ENCODE results near the gene LEMD1.

The LEMD1 gene

GRCh38 chr1:205444931-205445645 is 23.2 kb upstream of the LEMD1 start:
- Histone ChIP-seq H3K36me3 (replicated peaks; ENCODE audit: insufficient read depth, low read length) (no peaks in the 10 kb centered on the region), H4K20me1 (ENCODE audit: insufficient read depth, low read length) (no peaks in the 10 kb centered on the region), H3K9ac (ENCODE audit: low read length) (no peak overlapping the region), H3K4me3 (ENCODE audit: low read length) (no peak overlapping the region), H3K79me2 (ENCODE audit: low read length) (no peaks in the 10 kb centered on the region), H3K9me2 (replicated peaks; ENCODE audit: insufficient read depth, low read length) (no peaks in the 10 kb centered on the region), H3K4me2 (ENCODE audit: low read depth, low read length) (no peak overlapping the region), H2AFZ (ENCODE audit: low read length) (no peak overlapping the region), H3F3A (ENCODE audit: insufficient read depth, low read length) (peaks cover 23% of the 10 kb centered on the region), H3K9me3 (replicated peaks; ENCODE audit: insufficient read depth, low read length) (no peaks in the 10 kb centered on the region), H3K27me3 (replicated peaks; ENCODE audit: insufficient read depth, low read length) (no peaks in the 10 kb centered on the region), H3K27ac (ENCODE audit: low read length) (no peak overlapping the region), H3K4me1 (ENCODE audit: low read length) (peaks cover 26% of the 10 kb centered on the region)
- TF ChIP-seq EZH2 (optimal IDR thresholded peaks at IDR 0.05; ENCODE audit: low read depth, low read length), result no peak
- TF ChIP-seq CTCF (IDR thresholded peaks at IDR 0.05; ENCODE audit: low read length), result no peak
- TF ChIP-seq EZH2phosphoT487 (IDR thresholded peaks at IDR 0.05; ENCODE audit: low read length), result no peak
- DNase-seq, result no peak

- no peak overlapping the region for H2AFZ ChIP-seq (ENCODE audit: low read length)
- H3K27ac ChIP-seq (ENCODE audit: low read length), result no peak overlapping the region
Measured at GRCh38 chr1:205444300-205444930, 22.6 kb upstream of the LEMD1 start.

GRCh38 chr1:205443585-205444299 is 21.9 kb upstream of the LEMD1 start:
- Histone ChIP-seq H4K20me1 (ENCODE audit: insufficient read depth, low read length) (no peaks in the 10 kb centered on the region), H3F3A (ENCODE audit: insufficient read depth, low read length) (peaks cover 29% of the 10 kb centered on the region), H3K27me3 (replicated peaks; ENCODE audit: insufficient read depth, low read length) (no peaks in the 10 kb centered on the region), H3K9me3 (replicated peaks; ENCODE audit: insufficient read depth, low read length) (no peaks in the 10 kb centered on the region), H3K4me3 (ENCODE audit: low read length) (no peak overlapping the region), H3K9me2 (replicated peaks; ENCODE audit: insufficient read depth, low read length) (no peaks in the 10 kb centered on the region), H3K36me3 (replicated peaks; ENCODE audit: insufficient read depth, low read length) (no peaks in the 10 kb centered on the region), H2AFZ (ENCODE audit: low read length) (no peak overlapping the region), H3K79me2 (ENCODE audit: low read length) (no peaks in the 10 kb centered on the region), H3K27ac (ENCODE audit: low read length) (no peak overlapping the region), H3K4me2 (ENCODE audit: low read depth, low read length) (no peak overlapping the region), H3K9ac (ENCODE audit: low read length) (no peak overlapping the region), H3K4me1 (ENCODE audit: low read length) (peaks cover 38% of the 10 kb centered on the region)
- TF ChIP-seq CTCF (IDR thresholded peaks at IDR 0.05; ENCODE audit: low read length) (no peak), EZH2phosphoT487 (IDR thresholded peaks at IDR 0.05; ENCODE audit: low read length) (no peak), EZH2 (optimal IDR thresholded peaks at IDR 0.05; ENCODE audit: low read depth, low read length) (no peak)
- DNase-seq, result no peak

More at GRCh38 chr1:205444300-205444930, 22.6 kb upstream of the LEMD1 start:
- Histone ChIP-seq H3K79me2 (ENCODE audit: low read length) (no peaks in the 10 kb centered on the region), H3K4me2 (ENCODE audit: low read depth, low read length) (no peak overlapping the region), H4K20me1 (ENCODE audit: insufficient read depth, low read length) (no peaks in the 10 kb centered on the region), H3K36me3 (replicated peaks; ENCODE audit: insufficient read depth, low read length) (no peaks in the 10 kb centered on the region), H3K27me3 (replicated peaks; ENCODE audit: insufficient read depth, low read length) (no peaks in the 10 kb centered on the region), H3K4me1 (ENCODE audit: low read length) (peaks cover 33% of the 10 kb centered on the region), H3K9ac (ENCODE audit: low read length) (no peak overlapping the region), H3F3A (ENCODE audit: insufficient read depth, low read length) (peaks cover 29% of the 10 kb centered on the region), H3K9me3 (replicated peaks; ENCODE audit: insufficient read depth, low read length) (no peaks in the 10 kb centered on the region), H3K4me3 (ENCODE audit: low read length) (no peak overlapping the region), H3K9me2 (replicated peaks; ENCODE audit: insufficient read depth, low read length) (no peaks in the 10 kb centered on the region)
- TF ChIP-seq CTCF (IDR thresholded peaks at IDR 0.05; ENCODE audit: low read length), result no peak
- no peak for TF ChIP-seq EZH2 (optimal IDR thresholded peaks at IDR 0.05; ENCODE audit: low read depth, low read length)
- TF ChIP-seq EZH2phosphoT487 (IDR thresholded peaks at IDR 0.05; ENCODE audit: low read length), result no peak
- DNase-seq, result no peak
